ENCODE results near the gene FDXR. TPM values are rescaled to one million over a fixed set of nuclear protein-coding genes. Genes with fewer than 3 reads are reported as not detected.

The FDXR gene
- total RNA-seq, 4 donors from 2014 or later, result 2.1 to 6.0 (median 3.2) TPM

- TF ChIP-seq CTCF (IDR thresholded peaks at IDR 0.05 in 4 of 5, conservative IDR thresholded peaks at IDR 0.05 in 1 of 5) (no peak), POLR2A (IDR thresholded peaks at IDR 0.05) (no peak)
- Histone ChIP-seq H3K9me3 (no peaks in the 10 kb centered on the region), H3K4me1 (peaks cover 15% of the 10 kb centered on the region in 2 donors), H3K27ac (no peak overlapping the region), H3K36me3 (peaks cover 0 to 9% of the 10 kb centered on the region in 2 donors), H3K27me3 (peaks cover 0 to 4% (median 3%) of the 10 kb centered on the region in 3 donors), H3K4me3 (no peak overlapping the region)
- DNase-seq, result no peak
- ATAC-seq, result no peak
- in situ Hi-C loops (cut with MboI; ENCODE audit: low sequenced_read_pairs in 4 of 4) (no loop called here), intact Hi-C loops (cut with DNase I; ENCODE audit: low total_unique reads) (no loop called here)
These were observed 35.9 kb downstream of the FDXR start for GRCh38 chr17:74836691-74837467.

GRCh38 chr17:74836191-74836590 lies 36.6 kb downstream of the FDXR start:
- intact Hi-C loops (cut with DNase I; ENCODE audit: low total_unique reads), result no loop called here
- Histone ChIP-seq H3K27me3 (peaks cover 0 to 3% (median 0%) of the 10 kb centered on the region in 3 donors), H3K4me3 (no peak overlapping the region), H3K36me3 (peaks cover 0 to 9% of the 10 kb centered on the region in 2 donors), H3K4me1 (peaks cover 8 to 9% of the 10 kb centered on the region in 2 donors), H3K27ac (no peak overlapping the region), H3K9me3 (no peaks in the 10 kb centered on the region)
- TF ChIP-seq CTCF (IDR thresholded peaks at IDR 0.05 in 4 of 5, conservative IDR thresholded peaks at IDR 0.05 in 1 of 5) (no peak), POLR2A (IDR thresholded peaks at IDR 0.05) (no peak)
- in situ Hi-C loops (cut with MboI; ENCODE audit: low sequenced_read_pairs in 4 of 4), result no loop called here
- ATAC-seq (no peak), DNase-seq (no peak)

- H3K9me3 ChIP-seq, result no peaks in the 10 kb centered on the region
- H3K27ac ChIP-seq, result no peak overlapping the region
- H3K4me1 ChIP-seq, result no peaks in the 10 kb centered on the region
- H3K36me3 ChIP-seq, result peaks cover 0 to 9% of the 10 kb centered on the region in 2 donors
- intact Hi-C loops (cut with DNase I; ENCODE audit: low total_unique reads) (no loop called here), in situ Hi-C loops (cut with MboI; ENCODE audit: low sequenced_read_pairs in 4 of 4) (no loop called here)
- H3K27me3 ChIP-seq, result no peaks in the 10 kb centered on the region
- TF ChIP-seq POLR2A (IDR thresholded peaks at IDR 0.05), result no peak
- TF ChIP-seq CTCF (IDR thresholded peaks at IDR 0.05 in 4 of 5, conservative IDR thresholded peaks at IDR 0.05 in 1 of 5), result no peak
- ATAC-seq (no peak), DNase-seq (peak; percentile 20 to 23)
- no peak overlapping the region for H3K4me3 ChIP-seq
These were observed 39.1 kb downstream of the FDXR start for GRCh38 chr17:74833501-74834377.

GRCh38 chr17:74832421-74832820 lies 40.4 kb downstream of the FDXR start:
- peaks cover 0 to 5% of the 10 kb centered on the region in 2 donors for H3K36me3 ChIP-seq
- ATAC-seq (no peak), DNase-seq (no peak)
- H3K4me1 ChIP-seq, result no peaks in the 10 kb centered on the region
- H3K9me3 ChIP-seq, result no peaks in the 10 kb centered on the region
- intact Hi-C loops (cut with DNase I; ENCODE audit: low total_unique reads), result no loop called here
- no peaks in the 10 kb centered on the region for H3K27me3 ChIP-seq
- no peak for TF ChIP-seq CTCF (IDR thresholded peaks at IDR 0.05 in 4 of 5, conservative IDR thresholded peaks at IDR 0.05 in 1 of 5)
- TF ChIP-seq POLR2A (IDR thresholded peaks at IDR 0.05), result no peak
- no peak overlapping the region for H3K27ac ChIP-seq
- in situ Hi-C loops (cut with MboI; ENCODE audit: low sequenced_read_pairs in 4 of 4), result no loop called here
- H3K4me3 ChIP-seq, result no peak overlapping the region

All from gastrocnemius medialis (tissue), 4 donors.